Kidney (tissue), 14 donors: Measurements from ENCODE around the gene RREB1. TPM values are rescaled to one million over a fixed set of nuclear protein-coding genes. Genes with fewer than 3 reads are reported as not detected.

Source experiments
- DNase-seq, 5 donors: peaks; one replicate each; pipeline ENCODE4 v3.0.0-alpha.2; 2013 to 2020
- FAIRE-seq: peaks from 2 replicates; lab custom pipeline; 2012; peaks lifted over from hg19 to GRCh38; lab: Jason Lieb, UNC
- H3K27ac ChIP-seq, 2 donors: one replicate each; pipeline ENCODE4 v1.7.0; 2013; ENCODE audit warnings: low read depth in 2 of 2, low read length in 2 of 2, inconsistent platforms in 1 of 2
- H3K27me3 ChIP-seq: one replicate; pipeline ENCODE4 v1.7.1; 2013; ENCODE audit warnings: low read length, inconsistent platforms; ENCODE audit not compliant: control insufficient read depth, insufficient read depth
- H3K36me3 ChIP-seq, 3 donors: one replicate each; pipeline versions ENCODE4 v1.7.0 to v1.7.1; 2013; ENCODE audit warnings: low read length in 3 of 3, control low read depth in 1 of 3, inconsistent platforms in 1 of 3; ENCODE audit not compliant: insufficient read depth in 3 of 3, control insufficient read depth in 2 of 3
- H3K4me1 ChIP-seq, 3 donors: one replicate each; pipeline versions ENCODE4 v1.7.0 to v1.7.1; 2013; ENCODE audit warnings: low read length in 3 of 3, inconsistent platforms in 1 of 3, low read depth in 1 of 3; ENCODE audit not compliant: control insufficient read depth in 2 of 3, insufficient read depth in 2 of 3
- H3K4me3 ChIP-seq, 3 donors: one replicate each; pipeline versions ENCODE4 v1.7.0 to v1.8.1; 2013; ENCODE audit warnings: low read length in 3 of 3, control low read depth in 1 of 3, inconsistent platforms in 1 of 3
- H3K9ac ChIP-seq, 3 donors: one replicate each; pipeline versions ENCODE4 v1.7.0 to v1.7.1; 2013; ENCODE audit warnings: low read length in 3 of 3, control low read depth in 1 of 3, inconsistent platforms in 1 of 3
- H3K9me3 ChIP-seq, 3 donors: one replicate each; pipeline versions ENCODE4 v1.7.0 to v1.7.1; 2013; ENCODE audit warnings: low read length in 3 of 3, control low read depth in 1 of 3, inconsistent platforms in 1 of 3; ENCODE audit not compliant: control insufficient read depth in 2 of 3, insufficient read depth in 1 of 3
- intact Hi-C: fragments of 100-400 bp; cut with DNase I; formaldehyde crosslinking; loops from one replicate; pipeline ENCODE4 v1.11.1; 2022
- polyA plus RNA-seq: library from polyadenylated mRNA; stranded (reverse); fragments of 350-450 nt; fragmentation: Illumina TruSeq; extraction: RNeasy Lipid Tissue Mini Kit (QIAGEN cat#74804); gene quantifications from one replicate; pipeline ENCODE4 v1.2.3, GENCODE V29; 2014; ENCODE audit warnings: low read depth, low replicate concordance; ENCODE audit not compliant: insufficient read depth
- total RNA-seq: library from RNA; stranded (reverse); fragmentation: NEBNext Ultra II Directional; extraction: Animal tissue kit (Norgen Biotek cat#: 25700); gene quantifications from one replicate; pipeline ENCODE4 v1.2.1, GENCODE V29; 2021
- TF ChIP-seq, protein P1 (sequence below): IDR thresholded peaks from 3 replicates; pipeline ENCODE4 v1.5.1; 2012; ENCODE audit warnings: mild to moderate bottlenecking, moderate library complexity, borderline replicate concordance; ENCODE audit not compliant: insufficient read depth; ENCODE audit errors: extremely low read depth
- donor health status: control.
- donor health status: control.
- donor health status: control.
- donor health status: control.
- donor health status: control.
- donor health status: DM: yes; HTN: yes; CAD: no.
- donor health status: Normal renal cell carcinoma (clear cell type).

Gene RREB1
- total and polyA plus RNA-seq, 2 donors from 2014 or later: 5.9 to 56.5 TPM

DNA sequence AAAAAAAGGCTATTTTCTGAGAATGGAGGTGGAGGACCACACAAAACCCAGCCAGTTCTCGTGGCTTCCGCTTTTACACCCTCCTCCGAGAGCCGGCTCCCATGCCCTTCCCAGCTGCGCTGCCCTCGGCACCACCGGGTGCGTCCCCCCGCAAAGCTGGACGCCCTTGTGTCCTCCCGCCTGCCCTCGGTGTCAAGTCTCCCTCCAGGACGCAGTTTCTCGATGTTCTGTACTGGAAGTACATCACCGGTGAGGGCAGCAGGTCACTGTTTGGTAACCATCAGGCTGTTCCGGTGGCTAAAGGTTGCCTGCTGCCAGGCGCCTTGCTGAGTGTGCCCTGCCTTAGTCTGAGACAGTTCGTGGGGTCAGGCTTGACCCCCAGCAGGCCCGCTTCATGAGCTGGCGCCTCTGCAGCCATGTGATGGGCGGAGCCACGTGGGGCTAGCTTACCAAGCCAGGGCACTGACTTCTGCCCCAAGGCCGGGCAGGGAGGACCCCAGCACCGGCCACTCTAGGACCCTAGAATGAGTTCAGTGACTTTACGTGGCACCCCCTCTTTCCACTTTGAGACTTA lies 34.6 kb downstream of the RREB1 start:
- H3K27me3 ChIP-seq: no peaks in the 10 kb centered on the region
- H3K27ac ChIP-seq: peak overlapping the region; percentile 2 to 95
- DNase-seq (peak in 2 of 5 donors; percentile 55 to 73), FAIRE-seq (no peak)
- no peaks in the 10 kb centered on the region for H3K36me3 ChIP-seq
- TF ChIP-seq, protein P1, sequence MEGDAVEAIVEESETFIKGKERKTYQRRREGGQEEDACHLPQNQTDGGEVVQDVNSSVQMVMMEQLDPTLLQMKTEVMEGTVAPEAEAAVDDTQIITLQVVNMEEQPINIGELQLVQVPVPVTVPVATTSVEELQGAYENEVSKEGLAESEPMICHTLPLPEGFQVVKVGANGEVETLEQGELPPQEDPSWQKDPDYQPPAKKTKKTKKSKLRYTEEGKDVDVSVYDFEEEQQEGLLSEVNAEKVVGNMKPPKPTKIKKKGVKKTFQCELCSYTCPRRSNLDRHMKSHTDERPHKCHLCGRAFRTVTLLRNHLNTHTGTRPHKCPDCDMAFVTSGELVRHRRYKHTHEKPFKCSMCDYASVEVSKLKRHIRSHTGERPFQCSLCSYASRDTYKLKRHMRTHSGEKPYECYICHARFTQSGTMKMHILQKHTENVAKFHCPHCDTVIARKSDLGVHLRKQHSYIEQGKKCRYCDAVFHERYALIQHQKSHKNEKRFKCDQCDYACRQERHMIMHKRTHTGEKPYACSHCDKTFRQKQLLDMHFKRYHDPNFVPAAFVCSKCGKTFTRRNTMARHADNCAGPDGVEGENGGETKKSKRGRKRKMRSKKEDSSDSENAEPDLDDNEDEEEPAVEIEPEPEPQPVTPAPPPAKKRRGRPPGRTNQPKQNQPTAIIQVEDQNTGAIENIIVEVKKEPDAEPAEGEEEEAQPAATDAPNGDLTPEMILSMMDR: no peak
- H3K4me3 ChIP-seq: no peak overlapping the region
- no peaks in the 10 kb centered on the region for H3K9me3 ChIP-seq
- H3K9ac ChIP-seq: no peak overlapping the region
- intact Hi-C loops: no loop called here
- H3K4me1 ChIP-seq: peaks cover 14 to 63% (median 42%) of the 10 kb centered on the region in 3 donors

DNA sequence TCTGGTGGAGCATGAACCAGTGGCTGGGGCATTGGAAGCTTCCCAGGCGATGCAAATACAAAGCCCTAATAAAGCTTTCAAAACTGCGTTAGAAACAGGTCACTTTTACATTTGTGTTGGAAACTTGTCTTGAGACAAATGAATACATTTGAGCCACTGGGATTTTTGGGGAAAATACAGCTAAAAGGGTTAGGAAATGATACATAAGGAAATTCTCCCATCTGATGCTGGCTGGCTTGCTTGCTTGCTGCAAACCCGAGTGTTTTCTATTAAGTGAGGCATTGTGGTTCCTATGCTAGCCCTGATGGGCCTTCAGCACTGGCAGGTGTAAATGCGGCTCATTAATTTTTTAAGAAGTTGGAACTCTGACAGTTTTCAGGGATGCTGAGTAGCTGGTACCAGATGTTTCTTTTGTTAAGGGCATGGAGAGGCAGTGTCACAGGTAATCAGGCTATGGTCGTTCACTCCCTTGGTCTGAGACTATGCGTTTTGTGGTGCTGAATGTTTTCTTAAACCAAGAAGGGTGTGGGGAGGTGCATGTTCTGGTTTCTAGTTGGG lies 35.2 kb downstream of the RREB1 start:
- intact Hi-C loops: no loop called here
- FAIRE-seq (no peak), DNase-seq (no peak)
- Histone ChIP-seq H3K27me3 (no peaks in the 10 kb centered on the region), H3K4me3 (no peak overlapping the region), H3K36me3 (no peaks in the 10 kb centered on the region), H3K9ac (no peak overlapping the region), H3K4me1 (peaks cover 15 to 63% (median 39%) of the 10 kb centered on the region in 3 donors), H3K9me3 (no peaks in the 10 kb centered on the region), H3K27ac (peak overlapping the region; percentile 2 to 95)
- TF ChIP-seq, protein P1: no peak

DNA sequence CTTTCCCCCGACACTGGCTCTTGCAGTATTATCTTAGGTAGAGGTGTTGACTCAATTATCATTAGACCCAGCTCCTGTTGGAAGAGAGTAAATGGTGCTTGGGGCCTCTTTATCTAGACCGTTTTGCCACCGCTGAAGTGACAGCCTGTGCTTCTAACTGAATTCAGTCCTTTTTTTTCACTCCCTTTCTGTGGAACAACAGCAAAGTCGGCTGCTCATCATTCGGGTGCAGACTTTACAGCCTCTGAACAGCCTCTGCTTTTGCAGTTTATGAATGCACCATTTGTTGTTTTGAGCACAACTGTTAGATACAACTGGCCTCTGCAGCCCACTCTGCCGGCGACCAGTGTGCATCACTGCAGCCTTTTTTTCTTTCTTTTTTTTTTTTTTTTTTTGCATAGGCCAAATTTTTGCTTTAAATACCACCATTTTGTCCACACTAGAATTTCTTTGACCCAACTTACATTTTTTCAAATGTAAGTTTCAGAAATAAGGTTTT lies 35.8 kb downstream of the RREB1 start:
- TF ChIP-seq, protein P1: no peak
- H3K27ac ChIP-seq: no peak overlapping the region
- H3K4me1 ChIP-seq: peaks cover 15 to 61% (median 38%) of the 10 kb centered on the region in 3 donors
- no peak overlapping the region for H3K4me3 ChIP-seq
- no peaks in the 10 kb centered on the region for H3K27me3 ChIP-seq
- intact Hi-C loops: no loop called here
- DNase-seq (peak in 3 of 5 donors; percentile 52 to 71 (median 58)), FAIRE-seq (no peak)
- no peaks in the 10 kb centered on the region for H3K9me3 ChIP-seq
- no peak overlapping the region for H3K9ac ChIP-seq
- no peaks in the 10 kb centered on the region for H3K36me3 ChIP-seq
